Lower leg skin (tissue), 3 donors: ENCODE data around the gene LACTBL1.

ENCODE experiments used
- CTCF ChIP-seq, 3 donors: fragments of 450-650 bp; IDR thresholded peaks; one replicate each; pipeline ENCODE4 v1.5.1; 2016; ENCODE audit warnings: antibody characterized with exemption in 3 of 3, mild to moderate bottlenecking in 3 of 3, moderate library complexity in 2 of 3
- POLR2A ChIP-seq, 2 donors: fragments of 450-650 bp; IDR thresholded peaks; one replicate each; pipeline ENCODE4 v1.6.1; 2016 to 2017; ENCODE audit warnings: antibody characterized with exemption in 2 of 2, mild to moderate bottlenecking in 1 of 2, moderate library complexity in 1 of 2

DNA sequence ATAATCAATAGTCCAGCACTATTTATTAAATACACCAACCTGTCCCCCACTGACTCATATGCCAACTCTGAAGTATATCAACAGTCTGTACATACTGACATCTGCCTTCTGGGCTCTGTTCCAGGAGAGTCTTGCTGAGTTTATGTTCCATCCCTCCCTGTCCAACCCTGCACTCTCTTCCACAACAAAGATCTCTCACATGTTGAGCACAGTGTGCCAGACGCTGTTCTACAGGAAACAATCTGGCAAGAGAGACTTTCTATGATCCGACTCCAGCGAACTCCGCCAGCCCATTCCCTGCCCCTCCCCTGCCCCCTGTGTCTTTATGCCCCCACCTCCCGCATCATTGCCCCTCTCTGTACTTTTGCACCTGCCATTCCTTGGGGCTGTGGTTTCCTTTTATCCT lies 3.4 kb downstream of the LACTBL1 start:
- no peak for TF ChIP-seq CTCF (IDR thresholded peaks at IDR 0.05)
- no peak for TF ChIP-seq POLR2A (IDR thresholded peaks at IDR 0.05)
